HG03280 (cell line): Measurements from ENCODE around the gene CTBP1.

Experiments
- ATAC-seq: cut with Tn5 transposase; IDR thresholded peaks from one replicate; pipeline ENCODE4 v1.9.1; 2021; ENCODE audit warnings: mild to moderate bottlenecking, moderate library complexity; ENCODE audit not compliant: unreplicated experiment

CTBP1 gene

DNA sequence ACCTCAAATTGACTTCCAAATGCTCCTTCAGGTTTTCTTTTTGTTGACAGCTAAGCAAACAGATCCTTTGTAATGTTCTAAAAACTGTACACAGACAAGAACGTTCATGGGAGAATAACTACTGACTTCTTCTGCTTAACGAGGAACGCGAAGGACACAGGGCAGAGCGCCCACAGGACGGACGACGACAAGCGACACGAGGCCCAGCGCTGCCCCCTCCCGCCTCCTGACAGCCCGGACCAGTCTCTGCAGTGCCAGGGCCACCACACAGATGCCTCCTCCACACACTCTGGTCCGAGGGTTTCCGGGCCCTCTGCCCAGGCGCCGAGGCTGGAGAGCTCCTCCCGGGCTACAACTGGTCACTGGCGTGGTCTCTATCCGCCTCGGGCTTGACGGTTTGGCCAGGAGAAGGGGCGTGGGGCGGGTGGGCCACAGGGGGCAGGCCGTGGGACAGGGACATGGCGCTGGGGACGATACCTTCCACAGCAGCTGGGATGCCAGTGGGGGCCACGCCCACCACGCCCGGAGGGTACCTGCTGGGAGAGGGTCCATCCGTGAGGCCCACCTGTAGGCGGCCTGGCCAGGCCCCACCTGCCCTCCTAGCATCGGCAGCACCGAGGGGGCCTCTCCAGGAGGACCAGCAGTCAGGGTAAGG, 36.9 kb downstream of the CTBP1 start:
- ATAC-seq = no peak

DNA sequence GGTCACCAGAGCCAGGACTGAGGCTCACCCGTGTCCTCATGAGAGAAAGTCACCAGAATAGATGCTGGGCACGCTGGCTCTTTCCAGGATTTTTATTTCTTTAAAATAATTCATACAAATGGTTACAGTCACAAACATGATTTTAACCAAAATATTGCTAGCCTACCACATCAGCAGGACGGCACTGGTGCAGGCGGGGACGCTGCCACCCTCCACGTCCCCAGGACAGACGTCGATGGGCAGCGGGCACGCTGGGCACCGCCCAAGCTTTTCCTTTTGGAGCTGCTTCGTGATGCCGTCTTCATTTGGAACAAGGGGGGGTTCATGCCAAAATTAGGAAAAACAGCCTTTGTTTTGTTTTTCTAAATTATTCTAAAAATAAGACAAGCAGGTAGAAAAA, 37.6 kb downstream of the CTBP1 start:
- ATAC-seq = no peak

DNA sequence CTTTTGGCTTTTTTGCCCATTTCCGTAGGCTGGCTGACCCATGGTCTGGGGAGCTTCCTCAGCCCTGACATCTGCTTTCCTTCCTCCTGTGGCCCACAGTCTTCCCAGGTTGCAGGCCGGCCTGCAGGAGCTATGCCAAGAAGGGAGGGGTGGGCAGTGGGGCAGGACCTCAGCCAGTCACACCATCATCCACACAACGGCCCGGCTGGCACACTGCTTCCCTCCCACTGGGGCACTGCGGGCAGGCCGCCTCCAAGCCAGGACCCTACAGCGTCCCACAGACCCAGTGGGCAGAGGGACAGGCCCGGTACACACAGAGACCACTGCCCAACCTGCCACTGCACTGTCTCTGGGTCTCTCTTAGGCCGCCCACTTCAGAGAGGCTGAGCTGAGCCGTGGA, 38.0 kb downstream of the CTBP1 start:
- ATAC-seq = no peak

GRCh38 chr4:1210241-1210841, 38.6 kb downstream of the CTBP1 start:
- ATAC-seq = no peak

GRCh38 chr4:1209821-1210220, 39.1 kb downstream of the CTBP1 start:
- ATAC-seq = no peak

DNA sequence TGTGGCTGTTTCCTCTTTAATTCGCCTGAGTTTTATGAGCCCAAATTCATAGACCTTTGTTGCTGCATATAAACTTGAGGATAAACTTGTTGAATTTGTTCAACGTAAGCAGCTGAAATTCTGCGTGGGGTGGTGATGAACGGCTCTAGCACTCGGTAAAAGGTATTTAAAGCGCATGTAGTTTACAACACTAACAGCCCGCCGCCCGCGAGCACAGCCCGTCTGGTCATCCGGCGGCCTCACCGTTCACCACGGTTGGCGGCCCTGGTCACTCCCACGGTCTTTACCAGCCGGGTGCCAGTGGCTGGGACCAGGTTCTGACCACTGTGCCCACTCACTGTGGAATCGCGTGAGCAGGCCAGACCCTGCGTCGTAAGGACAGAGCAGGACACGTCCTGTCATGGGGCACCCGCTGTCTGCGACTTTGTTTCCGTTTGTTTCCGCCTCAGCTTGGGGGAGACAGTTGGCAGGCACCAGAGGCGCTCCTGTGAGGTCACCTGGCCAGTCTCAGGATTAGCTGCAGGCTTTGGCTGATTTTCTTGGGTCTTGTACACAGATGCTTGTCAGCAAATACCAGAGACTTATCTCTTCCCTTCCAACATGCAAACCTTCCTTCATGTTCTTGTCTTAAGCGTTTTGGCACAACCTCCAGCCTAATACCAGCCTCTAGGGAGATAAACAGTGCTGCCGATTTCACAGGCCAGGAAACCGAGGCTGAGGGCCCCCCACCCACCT, 39.8 kb downstream of the CTBP1 start:
- no peak for ATAC-seq

DNA sequence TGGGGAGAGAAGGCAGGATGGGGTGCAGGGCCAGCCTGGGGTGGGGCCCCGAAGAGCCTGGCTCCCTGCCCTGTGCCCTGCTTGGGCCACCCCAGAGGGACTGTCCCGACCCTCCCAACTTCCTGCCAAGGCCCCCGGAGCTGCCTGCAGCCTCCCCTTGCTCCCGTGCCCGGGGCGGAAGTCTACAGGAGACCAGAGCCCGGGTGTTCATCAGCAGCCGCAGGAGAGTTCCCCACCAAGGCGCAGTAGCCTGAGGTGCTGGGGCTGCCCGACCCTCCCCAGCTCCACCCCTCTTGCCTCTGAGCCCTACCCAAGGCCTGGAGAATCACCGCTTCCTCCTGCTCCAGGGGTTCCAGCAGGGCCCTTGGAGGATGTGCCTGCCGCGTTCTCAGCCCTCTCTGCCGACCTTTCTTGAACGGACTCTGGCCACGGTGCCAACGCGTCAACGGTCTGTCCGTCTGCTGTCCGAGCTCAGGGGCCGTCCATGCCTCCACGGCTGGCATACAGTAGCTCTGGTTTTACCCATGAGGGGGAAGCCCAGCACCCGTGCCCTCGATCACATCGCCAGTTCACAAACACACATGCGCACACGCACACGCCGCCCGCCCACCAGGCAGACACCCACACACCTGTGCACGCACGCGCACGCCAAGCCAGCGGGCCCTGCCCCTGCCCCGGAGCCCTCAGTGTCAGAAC, 40.5 kb downstream of the CTBP1 start:
- no peak for ATAC-seq

DNA sequence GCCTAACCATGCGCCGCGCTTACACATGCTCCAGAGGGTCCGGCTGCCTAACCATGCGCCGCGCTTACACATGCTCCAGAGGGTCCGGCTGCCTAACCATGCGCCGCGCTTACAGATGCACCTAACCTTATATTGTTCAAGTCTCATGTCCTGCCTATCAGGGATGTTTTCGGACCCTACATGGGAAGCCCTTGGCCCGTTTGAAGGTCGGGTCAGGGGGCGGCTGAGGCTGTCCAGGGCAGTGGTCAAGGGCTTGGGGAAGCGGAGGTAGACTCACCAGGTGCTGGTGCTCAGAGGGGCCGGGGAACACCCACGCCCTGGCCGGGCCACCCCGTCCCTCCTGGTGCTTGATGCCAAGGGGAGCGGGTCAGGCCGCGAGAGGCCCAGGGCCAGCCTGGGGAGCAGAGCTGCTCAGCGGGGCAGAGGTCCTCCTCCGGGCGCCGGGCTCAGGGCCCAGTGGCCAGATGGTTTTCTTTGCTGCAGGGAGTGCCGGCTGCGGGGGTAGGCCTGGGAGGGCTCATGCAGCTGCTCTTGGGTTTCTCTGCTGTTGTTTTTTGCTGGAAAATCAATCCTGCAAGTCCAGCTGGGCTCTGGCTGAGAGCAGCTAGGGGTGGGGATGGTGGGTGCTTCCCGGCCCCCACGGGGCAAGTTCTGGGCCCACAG, 41.2 kb downstream of the CTBP1 start:
- no peak for ATAC-seq

DNA sequence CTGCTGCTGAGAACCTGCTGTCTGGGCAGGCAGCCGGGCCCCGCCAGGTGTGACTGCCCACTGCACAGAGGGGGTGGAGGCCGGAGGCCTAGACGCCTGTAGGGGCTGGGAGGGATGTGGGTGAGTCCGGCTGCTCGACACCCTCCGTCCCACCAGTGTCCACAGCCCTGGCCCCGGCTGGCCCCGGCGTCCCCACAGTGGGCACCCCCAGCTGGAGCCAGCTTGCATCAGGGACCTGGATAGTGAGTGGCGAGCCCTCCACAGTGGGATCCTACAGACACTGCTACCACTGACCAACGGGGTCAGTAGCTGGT, 41.8 kb downstream of the CTBP1 start:
- ATAC-seq = no peak

DNA sequence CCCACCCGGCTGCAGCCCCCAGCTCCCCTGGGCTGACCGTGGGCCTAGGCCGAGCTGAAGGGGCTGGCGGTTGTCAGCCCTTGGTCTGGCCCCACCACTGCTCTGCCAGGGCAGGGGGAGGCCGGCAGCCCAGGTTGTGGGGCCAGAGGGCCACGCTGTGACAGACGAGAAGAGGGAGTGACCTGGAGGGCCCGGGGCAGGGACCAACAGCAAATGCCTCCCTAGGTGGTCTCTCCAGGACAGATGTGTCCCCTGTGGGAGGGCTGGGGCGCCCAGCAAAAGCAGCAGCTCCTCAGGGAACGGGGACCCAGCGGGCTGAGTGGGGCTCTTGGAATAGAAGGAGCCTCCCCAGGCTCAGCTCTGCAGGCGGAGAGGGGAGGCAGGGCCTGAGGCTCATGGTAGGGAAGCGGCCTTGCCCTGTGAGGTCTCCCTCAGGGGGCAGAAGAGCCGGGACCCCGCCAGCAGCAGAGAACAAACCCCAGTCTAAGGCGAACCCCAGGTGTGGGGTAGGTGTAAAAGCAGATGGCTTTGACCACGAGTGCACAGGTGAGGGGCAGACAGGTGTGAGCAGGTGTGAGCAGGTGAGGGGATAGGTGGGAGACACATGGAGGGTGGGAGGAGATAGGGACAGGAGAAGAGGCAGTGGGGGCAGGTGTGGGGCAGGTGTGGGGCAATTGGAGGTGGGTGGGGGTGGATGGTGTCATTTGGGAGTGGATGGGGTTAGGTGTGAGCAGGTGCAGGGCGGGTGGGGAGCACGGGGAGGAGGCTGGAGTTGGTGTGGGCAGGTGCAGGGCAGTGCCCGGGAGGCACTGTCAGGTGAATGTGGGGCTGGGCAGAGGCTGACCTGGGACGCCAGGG, 42.4 kb downstream of the CTBP1 start:
- no peak for ATAC-seq

- ATAC-seq = no peak
These were observed 43.2 kb downstream of the CTBP1 start for GRCh38 chr4:1205586-1206298.

- no peak for ATAC-seq
These were observed 43.9 kb downstream of the CTBP1 start for GRCh38 chr4:1204828-1205585.

- no peak for ATAC-seq
These were observed 44.6 kb downstream of the CTBP1 start for GRCh38 chr4:1204286-1204827.

- no peak for ATAC-seq
These were observed 45.8 kb downstream of the CTBP1 start for GRCh38 chr4:1203026-1203616.

DNA sequence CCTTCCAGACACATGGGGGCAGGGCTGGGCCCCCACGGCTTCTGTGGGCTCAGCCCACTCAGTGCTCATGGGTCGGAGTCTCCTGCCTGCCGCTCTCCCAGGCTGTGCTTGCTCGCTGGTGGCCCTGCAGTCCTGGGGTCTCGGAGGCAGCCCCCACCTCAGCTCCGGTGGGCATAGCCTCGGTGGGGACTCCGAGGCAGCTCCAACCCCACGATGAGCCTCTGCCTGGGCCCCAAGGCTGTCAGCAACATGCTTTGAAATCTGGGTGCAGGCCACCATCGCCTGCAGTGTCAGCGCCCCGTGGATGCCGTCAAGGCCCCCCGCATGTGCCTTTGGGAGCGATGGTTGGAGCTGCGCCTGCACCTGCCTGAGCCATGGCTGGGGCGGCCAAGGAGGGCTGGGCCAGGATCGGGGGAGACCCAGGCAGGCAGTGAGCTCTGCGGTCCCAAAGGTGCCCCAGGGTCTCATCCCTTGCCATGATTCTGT, 46.4 kb downstream of the CTBP1 start:
- no peak for ATAC-seq

- no peak for ATAC-seq
These were observed 46.9 kb downstream of the CTBP1 start for GRCh38 chr4:1201851-1202525.

- ATAC-seq = no peak
These were observed 48.4 kb downstream of the CTBP1 start for GRCh38 chr4:1200425-1201035.
